ENCODE results near the gene AIFM3. TPM values are rescaled to one million over a fixed set of nuclear protein-coding genes. Genes with fewer than 3 reads are reported as not detected.
A peak's percentile ranks its signal among the peaks of the same experiment; 100 is the strongest.

AIFM3 gene
- total RNA-seq, 1 experiment from 2014 or later = 9.7 TPM

- H3K79me2 ChIP-seq (ENCODE audit: insufficient read depth, low read length) = peaks cover 99% of the 10 kb centered on the region
Observed at GRCh38 chr22:20945578-20945934, 21.5 kb upstream of the AIFM3 start.

More at GRCh38 chr22:20945578-20945934, 21.5 kb upstream of the AIFM3 start:
- CTCF ChIA-PET = no interaction called here
- RAD21 ChIA-PET (ENCODE audit: low non-redundant PET in 1 of 2, low total read pairs in 2 of 2, uncharacterized antibody in 2 of 2, unreplicated experiment in 2 of 2) = no interaction called here
- POLR2A ChIA-PET = no interaction called here
- Histone ChIP-seq H3K27ac (ENCODE audit: low read depth, low read length) (peak overlapping the region; percentile 36; the same call in 1 of the 2 replicates), H3K36me3 (ENCODE audit: control insufficient read depth in 1 of 2, insufficient read depth in 2 of 2, low read length in 2 of 2) (peaks cover 7 to 17% of the 10 kb centered on the region in 2 experiments; a peak in 2 of 4 replicates), H3K9me3 (ENCODE audit: control insufficient read depth in 1 of 2, insufficient read depth in 1 of 2, low read depth in 1 of 2, low read length in 2 of 2) (no peaks in the 10 kb centered on the region), H3K4me3 (replicated peaks in 1 of 2; ENCODE audit: low read depth in 1 of 2, low read length in 2 of 2) (no peak overlapping the region), H4K20me1 (ENCODE audit: insufficient read depth) (peaks cover 47% of the 10 kb centered on the region; the same call in 1 of the 2 replicates), H3K4me2 (ENCODE audit: low read length) (peak overlapping the region; percentile 64), H3K9ac (ENCODE audit: low read length) (no peak overlapping the region), H3K27me3 (ENCODE audit: insufficient read depth, low read length) (no peaks in the 10 kb centered on the region), H2AFZ (ENCODE audit: low read depth, low read length, poor library complexity, severe bottlenecking) (no peak overlapping the region), H3K4me1 (ENCODE audit: control insufficient read depth in 1 of 2, insufficient read depth in 2 of 2, low read length in 2 of 2) (peaks cover 14 to 66% of the 10 kb centered on the region in 2 experiments), H3K9me2 (ENCODE audit: insufficient read depth) (no peaks in the 10 kb centered on the region)
- no peak for DNase-seq (ENCODE audit: low read depth, low spot score)
- TF ChIP-seq EZH2 (IDR thresholded peaks at IDR 0.05) (no peak), ATF3 (IDR thresholded peaks at IDR 0.05) (no peak), POLR2A (IDR thresholded peaks at IDR 0.05; ENCODE audit: borderline replicate concordance, extremely low read depth, insufficient read depth, insufficient read length) (no peak), EZH2phosphoT487 (IDR thresholded peaks at IDR 0.05; ENCODE audit: borderline replicate concordance) (no peak), POLR2AphosphoS5 (IDR thresholded peaks at IDR 0.05; ENCODE audit: low read depth, low read length) (no peak), SRF (IDR thresholded peaks at IDR 0.05; ENCODE audit: low read depth) (no peak), JUND (IDR thresholded peaks at IDR 0.05) (no peak), REST (IDR thresholded peaks at IDR 0.05; ENCODE audit: low read depth) (no peak), SP1 (IDR thresholded peaks at IDR 0.05; ENCODE audit: low read depth) (no peak), ZFX (IDR thresholded peaks at IDR 0.05) (no peak), TCF7L2 (IDR thresholded peaks at IDR 0.05; ENCODE audit: borderline replicate concordance, extremely low read depth, insufficient read depth, insufficient read length) (no peak), SIN3A (IDR thresholded peaks at IDR 0.05; ENCODE audit: low read depth) (no peak), CBX3 (IDR thresholded peaks at IDR 0.05; ENCODE audit: low read depth) (no peak), ZNF274 (IDR thresholded peaks at IDR 0.05; ENCODE audit: low read depth, low read length) (no peak), CEBPB (IDR thresholded peaks at IDR 0.05; ENCODE audit: low read depth) (no peak), FOSL1 (IDR thresholded peaks at IDR 0.05; ENCODE audit: low read depth) (no peak), YY1 (IDR thresholded peaks at IDR 0.05; ENCODE audit: extremely low read depth, insufficient replicate concordance, low read depth, low read length) (no peak)
- TF ChIP-seq, protein P1, sequence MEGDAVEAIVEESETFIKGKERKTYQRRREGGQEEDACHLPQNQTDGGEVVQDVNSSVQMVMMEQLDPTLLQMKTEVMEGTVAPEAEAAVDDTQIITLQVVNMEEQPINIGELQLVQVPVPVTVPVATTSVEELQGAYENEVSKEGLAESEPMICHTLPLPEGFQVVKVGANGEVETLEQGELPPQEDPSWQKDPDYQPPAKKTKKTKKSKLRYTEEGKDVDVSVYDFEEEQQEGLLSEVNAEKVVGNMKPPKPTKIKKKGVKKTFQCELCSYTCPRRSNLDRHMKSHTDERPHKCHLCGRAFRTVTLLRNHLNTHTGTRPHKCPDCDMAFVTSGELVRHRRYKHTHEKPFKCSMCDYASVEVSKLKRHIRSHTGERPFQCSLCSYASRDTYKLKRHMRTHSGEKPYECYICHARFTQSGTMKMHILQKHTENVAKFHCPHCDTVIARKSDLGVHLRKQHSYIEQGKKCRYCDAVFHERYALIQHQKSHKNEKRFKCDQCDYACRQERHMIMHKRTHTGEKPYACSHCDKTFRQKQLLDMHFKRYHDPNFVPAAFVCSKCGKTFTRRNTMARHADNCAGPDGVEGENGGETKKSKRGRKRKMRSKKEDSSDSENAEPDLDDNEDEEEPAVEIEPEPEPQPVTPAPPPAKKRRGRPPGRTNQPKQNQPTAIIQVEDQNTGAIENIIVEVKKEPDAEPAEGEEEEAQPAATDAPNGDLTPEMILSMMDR (IDR thresholded peaks at IDR 0.05 in 2 of 3, conservative IDR thresholded peaks at IDR 0.05 in 1 of 3; ENCODE audit: borderline replicate concordance in 1 of 3, insufficient read depth in 1 of 3, low read depth in 2 of 3, low read length in 2 of 3) = no peak
- TF ChIP-seq, protein P2, sequence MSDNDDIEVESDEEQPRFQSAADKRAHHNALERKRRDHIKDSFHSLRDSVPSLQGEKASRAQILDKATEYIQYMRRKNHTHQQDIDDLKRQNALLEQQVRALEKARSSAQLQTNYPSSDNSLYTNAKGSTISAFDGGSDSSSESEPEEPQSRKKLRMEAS (IDR thresholded peaks at IDR 0.05) = no peak
- TF ChIP-seq, protein P3, sequence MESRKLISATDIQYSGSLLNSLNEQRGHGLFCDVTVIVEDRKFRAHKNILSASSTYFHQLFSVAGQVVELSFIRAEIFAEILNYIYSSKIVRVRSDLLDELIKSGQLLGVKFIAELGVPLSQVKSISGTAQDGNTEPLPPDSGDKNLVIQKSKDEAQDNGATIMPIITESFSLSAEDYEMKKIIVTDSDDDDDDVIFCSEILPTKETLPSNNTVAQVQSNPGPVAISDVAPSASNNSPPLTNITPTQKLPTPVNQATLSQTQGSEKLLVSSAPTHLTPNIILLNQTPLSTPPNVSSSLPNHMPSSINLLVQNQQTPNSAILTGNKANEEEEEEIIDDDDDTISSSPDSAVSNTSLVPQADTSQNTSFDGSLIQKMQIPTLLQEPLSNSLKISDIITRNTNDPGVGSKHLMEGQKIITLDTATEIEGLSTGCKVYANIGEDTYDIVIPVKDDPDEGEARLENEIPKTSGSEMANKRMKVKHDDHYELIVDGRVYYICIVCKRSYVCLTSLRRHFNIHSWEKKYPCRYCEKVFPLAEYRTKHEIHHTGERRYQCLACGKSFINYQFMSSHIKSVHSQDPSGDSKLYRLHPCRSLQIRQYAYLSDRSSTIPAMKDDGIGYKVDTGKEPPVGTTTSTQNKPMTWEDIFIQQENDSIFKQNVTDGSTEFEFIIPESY (IDR thresholded peaks at IDR 0.05; ENCODE audit: extremely low read depth, insufficient replicate concordance, low read length) = no peak
- no peak; the same call in 1 of the 2 replicates for ATAC-seq
- no TSS peak for BruUV-seq (replicated peaks)
- intact Hi-C loops (cut with micrococcal nuclease) = no loop called here
